ENCODE results near the gene DGUOK. TPM values are rescaled to one million over a fixed set of nuclear protein-coding genes. Genes with fewer than 3 reads are reported as not detected.
A peak's percentile ranks its signal among the peaks of the same experiment; 100 is the strongest.

The DGUOK gene
- polyA plus RNA-seq, 4 donors: 52.5 to 107 (median 86.3) TPM

DNA sequence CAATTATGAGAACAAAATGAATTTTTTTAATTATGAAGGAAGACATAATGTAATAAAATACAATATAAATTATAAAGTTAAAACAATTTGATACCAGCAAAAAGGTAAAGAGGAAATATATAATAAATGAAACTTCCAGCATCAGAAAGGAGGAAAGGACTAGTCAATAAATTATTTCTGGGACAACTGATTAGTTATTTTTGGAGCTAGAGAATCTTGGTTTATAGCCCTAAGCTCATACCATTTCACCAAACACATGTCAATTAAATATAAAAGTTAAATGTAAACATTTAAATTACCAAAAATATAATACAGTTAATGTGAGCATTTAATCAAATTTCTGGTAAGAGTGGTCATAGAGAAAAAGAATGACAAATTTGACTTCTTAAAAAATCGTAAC, 21.7 kb upstream of the DGUOK start:
- Histone ChIP-seq H3K27ac (ENCODE audit: low read depth in 1 of 3, low read length in 2 of 3) (no peak overlapping the region), H3K4me1 (ENCODE audit: control insufficient read depth in 3 of 3, insufficient read depth in 2 of 3, low read depth in 1 of 3, low read length in 2 of 3) (no peaks in the 10 kb centered on the region), H3K4me3 (ENCODE audit: low read depth in 1 of 3, low read length in 3 of 3) (no peak overlapping the region), H3K27me3 (ENCODE audit: control insufficient read depth in 3 of 3, insufficient read depth in 3 of 3, low read length in 3 of 3) (no peaks in the 10 kb centered on the region), H3K36me3 (ENCODE audit: control insufficient read depth in 3 of 3, insufficient read depth in 2 of 3, low read depth in 1 of 3, low read length in 3 of 3) (no peaks in the 10 kb centered on the region), H3K9me3 (ENCODE audit: control insufficient read depth in 2 of 2, insufficient read depth in 1 of 2, low read depth in 1 of 2, low read length in 1 of 2) (no peaks in the 10 kb centered on the region)
- DNase-seq: no peak
- 79 to 88% (median 87%) methylated on average over 1 of the region's 1 CpG for WGBS, 3 donors
- no peak for FAIRE-seq

GRCh38 chr2:73906847-73907505, 19.7 kb upstream of the DGUOK start:
- Histone ChIP-seq H3K27me3 (ENCODE audit: control insufficient read depth in 3 of 3, insufficient read depth in 3 of 3, low read length in 3 of 3) (no peaks in the 10 kb centered on the region), H3K4me3 (ENCODE audit: low read depth in 1 of 3, low read length in 3 of 3) (no peak overlapping the region), H3K36me3 (ENCODE audit: control insufficient read depth in 3 of 3, insufficient read depth in 2 of 3, low read depth in 1 of 3, low read length in 3 of 3) (no peaks in the 10 kb centered on the region), H3K27ac (ENCODE audit: low read depth in 1 of 3, low read length in 2 of 3) (no peak overlapping the region), H3K9me3 (ENCODE audit: control insufficient read depth in 2 of 2, insufficient read depth in 1 of 2, low read depth in 1 of 2, low read length in 1 of 2) (no peaks in the 10 kb centered on the region), H3K4me1 (ENCODE audit: control insufficient read depth in 3 of 3, insufficient read depth in 2 of 3, low read depth in 1 of 3, low read length in 2 of 3) (no peaks in the 10 kb centered on the region)
- DNase-seq: no peak
- 75 to 78% (median 77%) methylated on average over 5 of the region's 5 CpGs for WGBS, 3 donors
- no peak for FAIRE-seq

GRCh38 chr2:73907840-73908452, 18.7 kb upstream of the DGUOK start:
- no peaks in the 10 kb centered on the region for H3K9me3 ChIP-seq (ENCODE audit: control insufficient read depth in 2 of 2, insufficient read depth in 1 of 2, low read depth in 1 of 2, low read length in 1 of 2)
- no peaks in the 10 kb centered on the region for H3K27me3 ChIP-seq (ENCODE audit: control insufficient read depth in 3 of 3, insufficient read depth in 3 of 3, low read length in 3 of 3)
- H3K27ac ChIP-seq (ENCODE audit: low read depth in 1 of 3, low read length in 2 of 3): no peak overlapping the region
- H3K36me3 ChIP-seq (ENCODE audit: control insufficient read depth in 3 of 3, insufficient read depth in 2 of 3, low read depth in 1 of 3, low read length in 3 of 3): no peaks in the 10 kb centered on the region
- peak; percentile 33 to 39 for DNase-seq
- FAIRE-seq: no peak
- WGBS, 3 donors: 47 to 59% (median 55%) methylated on average over 5 of the region's 5 CpGs
- H3K4me3 ChIP-seq (ENCODE audit: low read depth in 1 of 3, low read length in 3 of 3): no peak overlapping the region
- H3K4me1 ChIP-seq (ENCODE audit: control insufficient read depth in 3 of 3, insufficient read depth in 2 of 3, low read depth in 1 of 3, low read length in 2 of 3): no peaks in the 10 kb centered on the region

DNA sequence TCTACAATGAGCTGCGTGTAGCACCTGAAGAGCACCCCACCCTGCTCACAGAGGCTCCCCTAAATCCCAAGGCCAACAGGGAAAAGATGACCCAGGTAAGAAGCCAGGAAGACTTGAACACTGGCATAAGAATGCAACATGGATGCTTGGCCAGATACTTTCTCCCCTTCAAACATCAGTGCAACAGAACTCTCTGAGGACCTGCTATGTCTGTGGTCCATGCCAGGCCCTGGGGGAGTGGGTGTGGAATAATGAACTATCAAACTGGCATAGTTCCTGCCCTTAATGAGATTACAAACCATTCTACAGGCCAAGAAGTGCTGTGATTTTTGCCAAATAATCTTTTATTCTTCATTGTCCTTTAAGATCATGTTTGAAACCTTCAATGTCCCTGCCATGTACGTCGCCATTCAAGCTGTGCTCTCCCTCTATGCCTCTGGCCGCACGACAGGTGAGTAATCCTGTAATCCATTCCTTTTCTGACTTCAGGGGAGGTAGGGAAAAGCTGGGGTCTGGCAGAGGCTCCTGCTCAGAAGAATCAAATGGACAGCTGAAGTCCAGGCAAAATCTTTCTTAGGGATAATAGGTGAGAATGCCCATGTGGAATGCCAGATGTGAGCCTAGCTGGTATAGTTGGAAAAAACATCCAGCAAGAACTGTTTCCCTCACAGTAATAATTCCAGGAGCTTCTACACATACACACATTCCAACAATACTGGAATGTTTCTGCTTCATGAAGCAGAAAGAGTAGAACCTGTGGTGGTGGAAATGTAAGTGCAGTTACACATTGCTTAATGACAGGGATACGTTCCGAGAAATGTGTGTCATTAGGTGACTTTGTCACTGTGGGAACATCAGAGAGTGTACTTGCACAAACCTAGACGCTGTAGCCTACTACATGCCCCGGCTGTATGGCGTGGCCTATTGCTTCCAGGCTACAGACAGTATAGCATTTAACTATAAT, 17.7 kb upstream of the DGUOK start:
- FAIRE-seq (no peak), DNase-seq (no peak)
- H3K4me1 ChIP-seq (ENCODE audit: control insufficient read depth in 3 of 3, insufficient read depth in 2 of 3, low read depth in 1 of 3, low read length in 2 of 3): no peaks in the 10 kb centered on the region
- no peak overlapping the region for H3K27ac ChIP-seq (ENCODE audit: low read depth in 1 of 3, low read length in 2 of 3)
- H3K9me3 ChIP-seq (ENCODE audit: control insufficient read depth in 2 of 2, insufficient read depth in 1 of 2, low read depth in 1 of 2, low read length in 1 of 2): no peaks in the 10 kb centered on the region
- H3K27me3 ChIP-seq (ENCODE audit: control insufficient read depth in 3 of 3, insufficient read depth in 3 of 3, low read length in 3 of 3): no peaks in the 10 kb centered on the region
- 85 to 89% (median 88%) methylated on average over 10 of the region's 10 CpGs for WGBS, 3 donors
- peaks cover 0 to 2% (median 0%) of the 10 kb centered on the region in 3 donors for H3K36me3 ChIP-seq (ENCODE audit: control insufficient read depth in 3 of 3, insufficient read depth in 2 of 3, low read depth in 1 of 3, low read length in 3 of 3)
- no peak overlapping the region for H3K4me3 ChIP-seq (ENCODE audit: low read depth in 1 of 3, low read length in 3 of 3)

GRCh38 chr2:73910873-73911547, 15.7 kb upstream of the DGUOK start:
- Histone ChIP-seq H3K4me1 (ENCODE audit: control insufficient read depth in 3 of 3, insufficient read depth in 2 of 3, low read depth in 1 of 3, low read length in 2 of 3) (no peaks in the 10 kb centered on the region), H3K36me3 (ENCODE audit: control insufficient read depth in 3 of 3, insufficient read depth in 2 of 3, low read depth in 1 of 3, low read length in 3 of 3) (peaks cover 0 to 5% (median 0%) of the 10 kb centered on the region in 3 donors), H3K9me3 (ENCODE audit: control insufficient read depth in 2 of 2, insufficient read depth in 1 of 2, low read depth in 1 of 2, low read length in 1 of 2) (no peaks in the 10 kb centered on the region), H3K27ac (ENCODE audit: low read depth in 1 of 3, low read length in 2 of 3) (no peak overlapping the region), H3K4me3 (ENCODE audit: low read depth in 1 of 3, low read length in 3 of 3) (no peak overlapping the region), H3K27me3 (ENCODE audit: control insufficient read depth in 3 of 3, insufficient read depth in 3 of 3, low read length in 3 of 3) (no peaks in the 10 kb centered on the region)
- FAIRE-seq (no peak), DNase-seq (no peak)
- WGBS, 3 donors: 85 to 86% (median 85%) methylated on average over 6 of the region's 6 CpGs

DNA sequence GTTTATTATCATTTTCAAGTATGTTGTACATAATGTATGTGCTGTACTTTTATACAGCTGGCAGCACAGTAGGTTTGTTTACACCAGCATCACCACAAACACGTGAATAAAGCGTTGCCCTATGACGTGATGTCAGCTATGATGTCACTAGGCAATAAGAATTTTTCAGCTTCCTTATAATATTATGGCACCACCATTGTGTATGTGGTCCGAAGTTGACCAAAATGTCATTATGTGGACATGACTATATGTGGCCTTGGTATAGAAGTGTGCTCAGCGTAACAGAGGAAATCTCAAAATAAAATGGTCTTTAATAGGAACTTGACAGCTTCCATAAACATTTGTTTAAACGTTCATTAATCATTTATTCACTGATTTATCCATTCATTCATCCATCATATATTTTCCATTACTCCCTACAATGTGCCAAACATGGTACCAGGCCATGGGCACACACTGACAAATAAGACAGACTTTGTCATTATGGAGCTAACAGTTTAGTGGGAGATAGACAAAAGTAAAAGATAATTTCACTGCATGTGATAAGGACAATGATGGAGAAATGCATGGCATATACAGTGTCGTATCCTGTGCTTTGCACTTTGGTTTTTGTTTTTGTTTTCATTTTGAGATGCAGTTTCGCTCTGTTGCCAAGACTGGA, 15.0 kb upstream of the DGUOK start:
- peaks cover 0 to 5% (median 0%) of the 10 kb centered on the region in 3 donors for H3K36me3 ChIP-seq (ENCODE audit: control insufficient read depth in 3 of 3, insufficient read depth in 2 of 3, low read depth in 1 of 3, low read length in 3 of 3)
- no peaks in the 10 kb centered on the region for H3K27me3 ChIP-seq (ENCODE audit: control insufficient read depth in 3 of 3, insufficient read depth in 3 of 3, low read length in 3 of 3)
- no peak overlapping the region for H3K4me3 ChIP-seq (ENCODE audit: low read depth in 1 of 3, low read length in 3 of 3)
- 81 to 84% (median 81%) methylated on average over 8 of the region's 8 CpGs for WGBS, 3 donors
- no peak overlapping the region for H3K27ac ChIP-seq (ENCODE audit: low read depth in 1 of 3, low read length in 2 of 3)
- no peaks in the 10 kb centered on the region for H3K4me1 ChIP-seq (ENCODE audit: control insufficient read depth in 3 of 3, insufficient read depth in 2 of 3, low read depth in 1 of 3, low read length in 2 of 3)
- DNase-seq: no peak
- no peaks in the 10 kb centered on the region for H3K9me3 ChIP-seq (ENCODE audit: control insufficient read depth in 2 of 2, insufficient read depth in 1 of 2, low read depth in 1 of 2, low read length in 1 of 2)
- FAIRE-seq: no peak

GRCh38 chr2:73913414-73914054, 13.1 kb upstream of the DGUOK start:
- WGBS, 3 donors: 91 to 98% (median 93%) methylated on average over 8 of the region's 8 CpGs
- FAIRE-seq: no peak
- peaks cover 0 to 5% (median 0%) of the 10 kb centered on the region in 3 donors for H3K36me3 ChIP-seq (ENCODE audit: control insufficient read depth in 3 of 3, insufficient read depth in 2 of 3, low read depth in 1 of 3, low read length in 3 of 3)

More at GRCh38 chr2:73913414-73914054, 13.1 kb upstream of the DGUOK start:
- H3K4me3 ChIP-seq (ENCODE audit: low read depth in 1 of 3, low read length in 3 of 3): no peak overlapping the region
- H3K27ac ChIP-seq (ENCODE audit: low read depth in 1 of 3, low read length in 2 of 3): no peak overlapping the region
- H3K9me3 ChIP-seq (ENCODE audit: control insufficient read depth in 2 of 2, insufficient read depth in 1 of 2, low read depth in 1 of 2, low read length in 1 of 2): no peaks in the 10 kb centered on the region
- H3K27me3 ChIP-seq (ENCODE audit: control insufficient read depth in 3 of 3, insufficient read depth in 3 of 3, low read length in 3 of 3): no peaks in the 10 kb centered on the region
- no peaks in the 10 kb centered on the region for H3K4me1 ChIP-seq (ENCODE audit: control insufficient read depth in 3 of 3, insufficient read depth in 2 of 3, low read depth in 1 of 3, low read length in 2 of 3)
- no peak for DNase-seq
